ENCODE measurements around the gene BLACAT1.
"Not testable (repeated sequence)": the region's sequence is repeated elsewhere in the genome, so short reads cannot be mapped to it uniquely, and the experiment has no call there.

The BLACAT1 gene

GRCh38 chr1:205483372-205483771, 27.5 kb upstream of the BLACAT1 start:
- DNase-seq (ENCODE audit: low spot score) = no peak

GRCh38 chr1:205482587-205482986, 26.7 kb upstream of the BLACAT1 start:
- not testable (repeated sequence) for DNase-seq (ENCODE audit: low spot score)

- no peak for DNase-seq (ENCODE audit: low spot score)
Observed at GRCh38 chr1:205481629-205482151, 25.8 kb upstream of the BLACAT1 start.

- DNase-seq (ENCODE audit: low spot score) = no peak
Observed at GRCh38 chr1:205481218-205481617, 25.4 kb upstream of the BLACAT1 start.

DNA sequence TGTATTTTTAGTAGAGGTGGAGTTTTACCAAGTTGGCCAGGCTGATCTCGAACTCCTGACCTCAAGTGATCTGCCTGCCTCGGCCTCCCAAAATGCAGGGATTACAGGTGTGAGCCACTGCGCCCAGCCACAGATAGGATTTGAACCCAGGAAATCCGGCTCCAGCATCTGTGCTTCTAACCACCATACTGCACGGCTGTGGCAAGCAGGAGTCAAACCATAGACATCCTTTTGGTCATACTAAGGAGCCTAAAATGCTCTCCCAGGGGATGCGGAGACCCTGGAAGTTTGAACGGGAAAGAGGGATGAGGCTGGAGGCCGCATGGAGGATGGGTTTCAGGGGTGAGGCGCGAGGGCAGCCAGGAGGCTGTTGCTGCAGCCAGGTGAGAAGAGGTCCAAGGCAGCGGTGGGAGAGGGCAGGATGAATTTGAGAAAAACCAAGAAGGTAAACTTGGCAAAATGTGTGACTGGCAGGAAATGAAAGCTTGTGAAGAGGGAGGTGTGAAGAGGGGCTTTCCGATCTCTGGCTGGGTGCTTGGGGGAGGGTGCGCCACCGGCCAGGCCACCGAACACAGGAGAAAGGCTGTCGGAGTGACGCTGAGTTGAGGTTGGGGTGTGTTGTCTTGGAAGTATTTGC, 24.6 kb upstream of the BLACAT1 start:
- DNase-seq (ENCODE audit: low spot score) = no peak

GRCh38 chr1:205478985-205479384, 23.1 kb upstream of the BLACAT1 start:
- DNase-seq (ENCODE audit: low spot score) = not testable (repeated sequence)

GRCh38 chr1:205477759-205478247, 22.0 kb upstream of the BLACAT1 start:
- no peak for DNase-seq (ENCODE audit: low spot score)

- no peak for DNase-seq (ENCODE audit: low spot score)
Observed at GRCh38 chr1:205477121-205477758, 21.4 kb upstream of the BLACAT1 start.

DNA sequence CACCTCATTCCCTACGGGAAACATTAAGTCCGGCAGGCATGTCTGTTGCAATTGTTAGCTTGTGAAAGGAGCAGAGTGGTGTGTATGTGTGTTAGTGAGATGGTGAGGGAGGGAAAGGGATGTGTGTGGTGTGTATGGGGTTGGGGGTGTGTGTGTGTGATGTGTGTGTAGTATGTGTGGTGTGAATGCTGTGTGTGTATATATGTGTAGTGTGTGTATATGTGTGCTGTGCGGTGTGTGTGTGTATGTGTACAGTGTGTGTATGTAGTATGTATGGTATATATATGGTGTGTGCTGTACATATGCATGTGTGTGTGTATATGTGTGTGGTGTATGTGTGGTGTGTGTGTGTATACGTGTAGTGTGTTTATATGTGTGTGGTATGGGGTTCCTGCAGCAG, 20.8 kb upstream of the BLACAT1 start:
- no peak for DNase-seq (ENCODE audit: low spot score)

DNA sequence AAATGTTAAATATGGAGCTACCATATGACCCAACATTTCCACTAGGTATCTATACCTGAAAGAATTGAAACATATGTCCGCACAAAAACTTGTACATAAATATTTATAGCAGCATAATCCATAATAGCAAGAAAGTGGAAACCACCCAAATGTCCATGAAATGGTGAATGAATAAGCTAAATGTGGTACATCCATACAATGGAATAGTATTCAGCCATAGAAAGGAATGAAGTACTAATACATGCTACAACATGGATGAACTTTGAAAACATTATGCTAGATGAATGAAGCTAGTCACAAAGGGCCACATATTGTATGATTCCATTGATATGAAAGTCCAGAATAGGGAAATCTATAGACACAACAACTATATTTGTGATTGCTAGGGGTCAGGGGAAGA, 20.0 kb upstream of the BLACAT1 start:
- DNase-seq (ENCODE audit: low spot score) = no peak

GRCh38 chr1:205474571-205474970, 18.7 kb upstream of the BLACAT1 start:
- no peak for DNase-seq (ENCODE audit: low spot score)

DNA sequence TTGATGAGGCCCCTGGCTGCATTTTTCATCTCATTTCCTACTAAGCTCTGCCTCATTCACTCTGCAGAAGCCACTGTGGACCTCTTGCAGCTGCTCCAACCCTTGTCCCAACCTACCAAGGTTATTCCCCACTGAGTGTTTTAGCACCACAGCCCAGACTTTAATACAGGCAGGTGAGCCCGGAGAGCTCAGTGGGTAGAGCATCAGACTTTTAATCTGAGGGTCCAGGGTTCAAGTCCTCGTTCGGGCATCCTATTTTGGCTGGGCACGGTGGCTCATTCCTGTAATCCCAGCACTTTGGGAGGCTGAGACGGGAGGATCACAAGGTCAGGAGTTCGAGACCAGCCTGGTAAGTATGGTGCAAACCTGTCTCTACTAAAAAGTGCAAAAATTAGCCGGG, 18.1 kb upstream of the BLACAT1 start:
- no peak for DNase-seq (ENCODE audit: low spot score)

DNA sequence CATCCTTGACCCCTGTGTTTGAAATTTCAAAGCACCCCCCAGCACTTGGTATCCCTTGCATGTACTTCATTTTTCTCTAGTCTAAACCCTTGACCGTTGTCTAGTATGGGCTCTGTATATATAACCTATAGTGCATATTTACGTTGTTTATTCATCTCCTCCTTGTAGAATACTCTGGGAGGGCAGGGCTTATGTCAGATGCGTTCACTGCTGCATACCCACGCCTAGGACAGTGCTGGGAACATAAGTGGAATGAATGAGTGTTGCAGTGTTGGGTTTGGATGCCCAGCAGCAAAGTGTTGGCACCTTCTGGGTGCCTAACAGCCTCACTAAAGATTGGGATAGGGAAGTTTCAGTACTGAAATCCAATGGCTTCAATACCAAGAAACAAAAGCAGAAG, 17.6 kb upstream of the BLACAT1 start:
- no peak for DNase-seq (ENCODE audit: low spot score)

DNA sequence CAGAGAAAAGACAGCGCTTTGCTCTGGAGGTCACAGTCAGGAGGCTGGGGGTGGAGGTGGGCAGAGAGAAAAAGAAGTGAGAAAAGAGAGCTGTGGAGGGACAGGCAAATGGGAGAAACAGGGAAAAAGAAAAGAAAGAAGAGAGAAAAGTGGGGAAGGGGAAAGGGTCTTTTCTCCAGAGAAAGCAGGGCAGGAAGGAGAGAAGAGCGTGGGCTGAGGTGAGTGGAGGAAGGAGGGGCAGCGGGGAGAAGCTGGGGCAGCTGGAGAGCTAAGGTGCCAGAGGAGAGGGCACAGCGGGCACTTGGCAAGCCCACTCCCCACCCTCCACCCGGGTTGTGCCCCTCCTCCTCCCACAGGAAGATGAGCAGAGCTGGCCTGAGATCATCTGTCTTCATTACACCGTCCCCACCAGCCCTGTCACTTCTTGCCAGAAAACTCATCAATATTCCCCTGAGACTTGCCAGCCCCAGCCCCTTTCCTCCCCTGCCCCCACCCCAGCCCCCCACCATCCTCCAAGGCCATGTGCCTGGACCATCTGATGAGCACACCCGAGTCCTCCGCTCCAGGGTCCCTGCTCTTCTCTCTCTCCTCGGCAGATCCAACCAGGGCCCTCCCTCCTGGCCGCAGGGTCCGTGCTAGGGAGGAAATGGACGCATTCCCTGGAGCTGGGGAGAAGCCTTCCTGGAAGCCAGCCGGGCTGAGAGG, 17.0 kb upstream of the BLACAT1 start:
- DNase-seq (ENCODE audit: low spot score) = no peak

DNA sequence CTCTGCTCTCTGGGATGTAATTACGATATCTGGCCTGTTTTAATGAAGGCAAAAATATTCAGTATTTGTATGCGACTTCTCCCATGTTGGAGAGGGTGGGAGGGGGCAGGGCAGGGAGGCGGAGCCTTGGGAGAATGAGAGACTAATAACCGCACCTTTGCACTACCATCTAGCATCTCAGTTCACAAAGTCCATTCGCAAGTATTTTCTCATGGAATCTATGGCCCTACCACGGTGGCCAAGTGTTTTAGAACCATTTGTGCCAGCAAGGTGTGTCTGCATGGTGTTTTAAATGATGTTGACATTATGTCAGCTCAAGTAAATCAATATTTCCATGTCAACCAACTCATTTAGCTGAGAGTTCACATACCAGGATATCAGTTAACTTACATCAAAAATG, 14.3 kb upstream of the BLACAT1 start:
- DNase-seq (ENCODE audit: low spot score) = no peak

DNA sequence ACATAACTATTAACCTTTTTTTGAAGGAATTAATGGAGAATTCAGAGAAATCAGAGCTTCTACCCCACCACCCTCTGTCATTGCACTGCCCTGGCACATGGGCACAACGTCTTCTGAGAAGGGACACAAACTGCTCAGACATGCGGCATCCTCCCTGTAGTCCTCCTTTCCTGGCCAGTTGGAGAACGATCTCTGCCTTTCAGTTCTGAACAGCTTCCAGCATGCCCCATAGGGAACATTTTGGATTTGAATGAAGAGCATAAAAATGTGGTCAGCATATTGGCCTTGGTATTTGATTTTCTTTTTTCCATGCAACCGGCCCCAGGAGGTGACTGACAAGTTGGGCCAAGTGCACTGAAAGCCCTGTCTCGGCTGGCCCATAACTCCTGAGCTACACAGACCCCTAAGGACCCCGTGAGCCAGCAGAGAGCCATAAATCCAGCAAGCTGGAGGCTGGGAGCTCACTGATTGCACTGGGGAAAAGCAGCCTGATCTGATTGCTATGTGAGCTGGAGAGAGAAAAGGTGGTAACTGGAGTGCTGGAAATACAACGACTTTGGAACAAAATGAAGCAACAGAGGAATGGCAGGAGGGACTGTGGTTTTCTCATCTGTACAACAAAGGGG, 10.9 kb upstream of the BLACAT1 start:
- DNase-seq (ENCODE audit: low spot score) = no peak

- DNase-seq (ENCODE audit: low spot score) = no peak
Observed at GRCh38 chr1:205465392-205465791, 9.5 kb upstream of the BLACAT1 start.

DNA sequence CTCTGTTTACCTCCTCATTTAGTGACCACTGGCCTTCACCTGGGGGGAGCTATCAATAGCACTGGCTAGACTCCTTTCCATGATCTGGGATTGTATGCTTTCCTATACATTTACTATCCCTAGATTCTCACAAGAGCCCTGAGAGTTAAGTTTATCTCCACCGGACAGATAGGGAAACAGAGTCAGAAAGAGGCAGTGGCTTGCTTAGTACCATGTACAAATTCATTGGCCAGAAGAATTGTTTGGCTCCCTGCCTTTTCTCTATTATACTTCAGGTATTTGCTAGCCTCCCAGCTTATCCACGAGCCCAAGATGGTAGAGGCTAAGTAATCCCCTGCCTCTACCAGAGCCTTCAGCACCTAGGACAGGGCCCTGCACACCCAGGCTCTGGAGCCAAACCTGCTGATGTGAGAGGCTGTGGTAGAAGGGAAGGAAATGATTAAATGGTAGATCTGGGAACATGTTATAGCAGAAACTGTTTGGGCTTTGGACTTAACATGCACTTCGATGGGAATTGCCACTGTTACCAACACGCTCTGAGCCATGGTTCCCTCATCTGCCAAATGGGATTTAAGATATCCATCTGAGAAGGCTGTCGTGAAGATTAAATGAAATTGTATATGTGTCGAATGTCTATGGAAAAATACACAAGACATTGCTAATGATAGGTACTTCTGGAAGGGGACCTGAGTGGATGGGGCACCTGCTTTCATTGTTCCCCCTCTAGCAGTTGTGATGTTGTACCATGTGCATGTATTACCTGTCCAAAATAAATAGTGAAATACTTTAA, 3.1 kb upstream of the BLACAT1 start:
- DNase-seq (ENCODE audit: low spot score) = peak; percentile 78

DNA sequence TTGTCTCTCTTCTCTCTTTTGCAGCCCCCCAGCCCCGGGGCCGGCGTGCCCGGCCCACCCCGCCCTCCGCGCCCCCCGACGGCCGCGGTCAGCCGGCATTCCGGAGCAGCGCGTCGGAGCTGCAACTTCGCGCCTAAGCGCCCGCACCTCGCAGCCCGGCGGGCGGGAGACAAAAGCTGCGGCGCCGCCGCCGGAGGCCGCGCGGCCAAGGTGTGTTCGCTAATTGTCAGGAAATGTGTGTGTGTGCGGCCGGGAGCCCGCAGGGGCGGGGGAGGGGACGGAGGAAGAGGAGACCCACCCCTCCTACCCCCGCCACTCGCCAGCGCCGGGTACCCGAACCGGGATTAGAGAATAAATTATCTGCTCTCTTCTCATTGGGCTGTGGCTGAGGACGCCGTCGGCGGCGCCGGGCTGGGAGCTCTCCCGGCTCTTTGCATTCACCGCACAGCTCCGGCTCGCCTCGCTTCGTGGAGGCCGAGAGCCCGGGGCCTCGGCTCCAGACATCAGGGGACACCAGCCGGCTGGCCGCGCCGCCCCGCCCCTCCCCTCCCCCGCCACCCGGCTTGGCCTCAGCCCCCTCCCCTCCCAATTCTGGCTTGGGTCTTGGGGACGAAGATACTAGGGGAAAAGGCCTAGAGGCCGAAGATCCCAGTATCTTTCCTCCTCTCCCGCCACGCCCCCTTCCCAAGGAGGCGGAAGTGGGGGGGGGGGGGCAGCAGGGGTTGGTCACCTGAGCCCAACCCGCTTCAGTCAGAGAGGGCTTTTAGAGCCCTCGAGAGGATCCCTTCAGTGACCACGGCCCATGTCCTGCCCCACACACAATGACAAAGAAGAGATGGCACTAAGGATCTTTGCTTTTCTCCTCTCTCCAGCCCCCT, 1.3 kb upstream of the BLACAT1 start:
- no peak for DNase-seq (ENCODE audit: low spot score)

GRCh38 chr1:205456383-205456867, 580 bp upstream of the BLACAT1 start:
- no peak for DNase-seq (ENCODE audit: low spot score)
